OCI-LY7 (cell line): ENCODE measurements around the gene TC2N.

Source experiments
- CTCF ChIP-seq: fragments of 200-600 bp; sonication (generic); conservative IDR thresholded peaks from 2 replicates; pipeline ENCODE4 v1.5.1; 2014; ENCODE audit warnings: mild to moderate bottlenecking, antibody characterized with exemption, low read length, moderate library complexity, mixed read lengths
- EZH2phosphoT487 ChIP-seq: fragments of 200-600 bp; sonication (generic); IDR thresholded peaks from 2 replicates; pipeline ENCODE4 v1.6.1; 2018; ENCODE audit warnings: low read depth, borderline replicate concordance, mild to moderate bottlenecking, mixed run types, antibody characterized with exemption, low read length, moderate library complexity, mixed read lengths

- TF ChIP-seq CTCF (no peak), EZH2phosphoT487 (no peak)
Measured at GRCh38 chr14:91845652-91846051, 21.7 kb downstream of the TC2N start.
